Measurements from ENCODE around the gene INPP5A.

DNA sequence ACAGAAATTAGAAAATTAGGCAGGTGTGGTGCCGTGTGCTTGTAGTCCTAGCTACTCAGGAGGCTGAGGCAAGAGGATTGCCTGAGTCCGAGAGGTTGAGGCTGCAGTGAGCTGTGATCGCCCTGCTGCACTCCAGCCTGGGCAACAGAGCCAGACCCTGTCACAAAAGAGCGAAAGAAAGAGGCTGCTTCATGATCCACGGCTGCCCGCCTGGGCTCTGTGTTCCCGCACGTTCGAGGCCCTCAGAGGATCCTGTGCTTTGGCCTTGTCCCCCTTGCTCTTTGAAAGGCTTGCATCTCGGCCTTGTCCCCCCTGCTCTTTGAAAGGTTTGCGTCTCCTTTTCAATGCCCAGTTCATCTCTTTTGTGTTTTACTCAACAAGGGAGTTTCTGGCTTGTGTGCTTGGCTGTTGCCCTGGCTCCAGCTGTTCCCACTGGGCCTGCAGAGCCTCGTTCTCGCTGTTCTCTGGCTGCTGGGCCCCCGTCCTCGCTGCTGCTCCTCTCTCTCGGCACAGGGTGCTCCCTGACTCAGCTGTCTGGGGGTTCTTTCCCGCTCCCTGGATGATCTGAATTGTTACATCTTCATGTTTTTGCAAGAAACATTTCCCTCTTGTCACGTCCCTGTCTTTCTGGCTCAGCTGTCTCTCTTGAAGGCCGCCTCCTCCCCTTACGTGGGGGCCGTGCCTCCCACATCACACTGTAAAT is 45.1 kb upstream of the INPP5A start:
- TF ChIP-seq, protein P1, sequence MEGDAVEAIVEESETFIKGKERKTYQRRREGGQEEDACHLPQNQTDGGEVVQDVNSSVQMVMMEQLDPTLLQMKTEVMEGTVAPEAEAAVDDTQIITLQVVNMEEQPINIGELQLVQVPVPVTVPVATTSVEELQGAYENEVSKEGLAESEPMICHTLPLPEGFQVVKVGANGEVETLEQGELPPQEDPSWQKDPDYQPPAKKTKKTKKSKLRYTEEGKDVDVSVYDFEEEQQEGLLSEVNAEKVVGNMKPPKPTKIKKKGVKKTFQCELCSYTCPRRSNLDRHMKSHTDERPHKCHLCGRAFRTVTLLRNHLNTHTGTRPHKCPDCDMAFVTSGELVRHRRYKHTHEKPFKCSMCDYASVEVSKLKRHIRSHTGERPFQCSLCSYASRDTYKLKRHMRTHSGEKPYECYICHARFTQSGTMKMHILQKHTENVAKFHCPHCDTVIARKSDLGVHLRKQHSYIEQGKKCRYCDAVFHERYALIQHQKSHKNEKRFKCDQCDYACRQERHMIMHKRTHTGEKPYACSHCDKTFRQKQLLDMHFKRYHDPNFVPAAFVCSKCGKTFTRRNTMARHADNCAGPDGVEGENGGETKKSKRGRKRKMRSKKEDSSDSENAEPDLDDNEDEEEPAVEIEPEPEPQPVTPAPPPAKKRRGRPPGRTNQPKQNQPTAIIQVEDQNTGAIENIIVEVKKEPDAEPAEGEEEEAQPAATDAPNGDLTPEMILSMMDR (conservative IDR thresholded peaks at IDR 0.05; ENCODE audit: low read depth, low read length) = no peak
- TF ChIP-seq EZH2 (IDR thresholded peaks at IDR 0.05; ENCODE audit: low read length, unreplicated experiment) (no peak), EZH2phosphoT487 (IDR thresholded peaks at IDR 0.05; ENCODE audit: borderline replicate concordance, low read length) (no peak)

Measured in PC-3 (cell line).